ENCODE results near the gene NKX1-1. TPM values are rescaled to one million over a fixed set of nuclear protein-coding genes. Genes with fewer than 3 reads are reported as not detected.

NKX1-1 gene
- total RNA-seq = 1 to 10 TPM in 1 of 2 donors, under 1 TPM in 1; 0.47 to 1.5 TPM
- polyA plus RNA-seq (ENCODE audit: insufficient read depth, low read depth, low replicate concordance) = 0.70 TPM
- long read RNA-seq, donor 1 = 0 reads
- long read RNA-seq, donor 2 = 0 reads

DNA sequence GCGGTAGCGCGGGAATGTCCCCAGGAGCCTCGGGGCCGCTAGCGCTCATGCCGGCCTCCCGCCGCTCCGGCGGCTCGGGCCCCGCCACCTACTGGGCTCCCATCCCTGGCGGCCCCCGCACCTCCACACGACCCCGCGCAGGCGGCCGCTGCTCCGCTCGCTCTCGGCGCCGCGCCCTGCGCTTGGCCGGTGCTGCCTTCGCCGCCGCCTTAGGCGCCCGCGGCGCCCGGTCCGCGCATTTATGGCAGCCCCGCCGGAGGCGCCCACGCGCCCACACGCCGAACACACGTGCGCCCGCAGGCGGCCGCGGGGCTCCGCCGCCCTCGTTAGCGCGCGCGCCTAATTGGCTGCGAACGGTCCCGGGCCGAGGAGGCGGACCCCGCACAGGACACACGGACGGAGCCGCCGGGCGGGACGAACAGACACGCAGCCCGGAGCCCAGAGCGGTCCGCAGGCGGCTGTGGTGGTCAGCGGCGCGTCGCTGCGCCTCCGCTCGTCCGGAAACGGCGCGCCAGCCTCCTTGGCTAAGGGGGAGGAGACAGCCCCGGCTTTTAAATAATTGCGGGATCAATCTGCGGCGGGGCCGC is at the start of gene NKX1-1:
NKX1-1 (minus strand) TSS at position 49 of the 587 bp plus-strand sequence; CDS start at position 49, 0 bp downstream.
- H3K27ac ChIP-seq = no peak within 1 kb of the TSS
- peaks cover 4% of the 10 kb centered on the region for H3K4me1 ChIP-seq
- intact Hi-C loops (cut with DNase I; ENCODE audit: low total_unique reads) = no loop called here
- no peaks in the 10 kb centered on the region for H3K9me3 ChIP-seq
- 2 to 5% methylated on average over 8 to 63 of the region's 91 CpGs for WGBS, 2 donors
- H3K4me3 ChIP-seq = no peak within 1 kb of the TSS
- H3K27me3 ChIP-seq = no peaks in the 10 kb centered on the region
- DNase-seq = peak; percentile 13
- no peaks in the 10 kb centered on the region for H3K36me3 ChIP-seq (ENCODE audit: low read depth, missing control alignments)
- TF ChIP-seq, protein P1, sequence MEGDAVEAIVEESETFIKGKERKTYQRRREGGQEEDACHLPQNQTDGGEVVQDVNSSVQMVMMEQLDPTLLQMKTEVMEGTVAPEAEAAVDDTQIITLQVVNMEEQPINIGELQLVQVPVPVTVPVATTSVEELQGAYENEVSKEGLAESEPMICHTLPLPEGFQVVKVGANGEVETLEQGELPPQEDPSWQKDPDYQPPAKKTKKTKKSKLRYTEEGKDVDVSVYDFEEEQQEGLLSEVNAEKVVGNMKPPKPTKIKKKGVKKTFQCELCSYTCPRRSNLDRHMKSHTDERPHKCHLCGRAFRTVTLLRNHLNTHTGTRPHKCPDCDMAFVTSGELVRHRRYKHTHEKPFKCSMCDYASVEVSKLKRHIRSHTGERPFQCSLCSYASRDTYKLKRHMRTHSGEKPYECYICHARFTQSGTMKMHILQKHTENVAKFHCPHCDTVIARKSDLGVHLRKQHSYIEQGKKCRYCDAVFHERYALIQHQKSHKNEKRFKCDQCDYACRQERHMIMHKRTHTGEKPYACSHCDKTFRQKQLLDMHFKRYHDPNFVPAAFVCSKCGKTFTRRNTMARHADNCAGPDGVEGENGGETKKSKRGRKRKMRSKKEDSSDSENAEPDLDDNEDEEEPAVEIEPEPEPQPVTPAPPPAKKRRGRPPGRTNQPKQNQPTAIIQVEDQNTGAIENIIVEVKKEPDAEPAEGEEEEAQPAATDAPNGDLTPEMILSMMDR (IDR thresholded peaks at IDR 0.05) = no peak
- TF ChIP-seq POLR2A (IDR thresholded peaks at IDR 0.05) = no peak

DNA sequence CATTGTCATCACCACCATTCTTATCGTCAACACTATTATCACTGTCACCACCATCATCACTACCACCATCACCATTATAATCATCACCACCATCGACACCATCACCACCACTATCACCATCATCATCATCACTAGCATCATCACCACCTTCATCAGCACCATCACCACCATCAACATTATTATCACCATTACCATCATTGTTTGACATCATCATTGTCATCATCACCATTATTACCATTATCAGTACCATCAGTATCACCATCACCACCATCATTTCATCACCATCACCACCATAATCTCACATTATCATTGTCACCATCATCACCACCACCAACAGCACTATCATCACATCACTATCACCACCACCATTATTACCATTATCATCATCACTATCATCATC is 47.5 kb upstream of the NKX1-1 start:
- Histone ChIP-seq H3K9me3 (no peaks in the 10 kb centered on the region), H3K4me1 (no peaks in the 10 kb centered on the region), H3K27me3 (no peaks in the 10 kb centered on the region), H3K36me3 (ENCODE audit: low read depth, missing control alignments) (no peaks in the 10 kb centered on the region), H3K4me3 (no peak overlapping the region), H3K27ac (no peak overlapping the region)
- WGBS, 2 donors = 88 to 90% methylated on average over 2 of the region's 2 CpGs
- no peak for DNase-seq
- intact Hi-C loops (cut with DNase I; ENCODE audit: low total_unique reads) = no loop called here
- TF ChIP-seq, protein P1 (IDR thresholded peaks at IDR 0.05) = no peak
- TF ChIP-seq POLR2A (IDR thresholded peaks at IDR 0.05) = no peak

GRCh38 chr4:1452431-1453051 is 46.3 kb upstream of the NKX1-1 start:
- 69 to 74% methylated on average over 5 of the region's 5 CpGs for WGBS, 2 donors
- no peaks in the 10 kb centered on the region for H3K27me3 ChIP-seq

GRCh38 chr4:1451752-1452122 is 45.5 kb upstream of the NKX1-1 start:
- WGBS, 2 donors = 80 to 87% methylated on average over 1 to 3 of the region's 3 CpGs
- Histone ChIP-seq H3K4me3 (no peak overlapping the region), H3K27me3 (no peaks in the 10 kb centered on the region), H3K4me1 (no peaks in the 10 kb centered on the region), H3K9me3 (no peaks in the 10 kb centered on the region), H3K27ac (no peak overlapping the region), H3K36me3 (ENCODE audit: low read depth, missing control alignments) (no peaks in the 10 kb centered on the region)
- DNase-seq = no peak
- TF ChIP-seq, protein P1 (IDR thresholded peaks at IDR 0.05) = no peak
- no peak for TF ChIP-seq POLR2A (IDR thresholded peaks at IDR 0.05)
- intact Hi-C loops (cut with DNase I; ENCODE audit: low total_unique reads) = no loop called here

More at GRCh38 chr4:1452431-1453051, 46.3 kb upstream of the NKX1-1 start:
- Histone ChIP-seq H3K27ac (no peak overlapping the region), H3K9me3 (no peaks in the 10 kb centered on the region), H3K4me3 (no peak overlapping the region), H3K4me1 (no peaks in the 10 kb centered on the region), H3K36me3 (ENCODE audit: low read depth, missing control alignments) (no peaks in the 10 kb centered on the region)
- TF ChIP-seq, protein P1 (IDR thresholded peaks at IDR 0.05) = no peak
- TF ChIP-seq POLR2A (IDR thresholded peaks at IDR 0.05) = no peak
- DNase-seq = no peak
- intact Hi-C loops (cut with DNase I; ENCODE audit: low total_unique reads) = no loop called here

Data from testis (tissue), 5 donors.